KBM-7 (cell line): Measurements from ENCODE around the gene SLC37A1.
"Not testable (repeated sequence)": the region's sequence is repeated elsewhere in the genome, so short reads cannot be mapped to it uniquely, and the experiment has no call there.

Experiments
- DNase-seq: peaks from one replicate; pipeline ENCODE4 v3.0.0-alpha.2; 2015
- in situ Hi-C: fragments of 300-500 bp; cut with MboI; formaldehyde crosslinking; loops from 2 replicates; pipeline ENCODE4 v1.14.3; 2020; ENCODE audit warnings: low sequenced_read_pairs, low pct_unique_long_range_greater_than_20kb, mixed read lengths

SLC37A1 gene

DNA sequence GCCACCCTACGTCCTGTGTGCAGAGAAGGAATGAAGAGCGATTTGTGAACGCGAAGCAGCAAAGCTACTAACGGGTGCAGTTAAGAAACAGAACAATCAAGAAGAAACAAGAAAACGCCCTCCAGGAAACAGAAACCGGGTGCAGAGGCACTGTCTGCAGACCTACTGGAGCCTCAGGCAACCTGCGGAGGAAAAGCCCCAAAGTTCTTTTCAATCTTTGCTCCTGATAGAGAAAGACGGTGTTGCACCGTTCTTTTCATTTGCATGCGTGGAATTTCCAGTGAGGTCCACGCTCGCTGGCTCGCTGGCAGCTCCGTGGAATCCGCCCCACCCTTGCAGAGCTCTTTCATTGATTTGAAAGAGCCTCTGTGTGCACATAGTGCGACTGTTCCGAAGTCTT, 102.8 kb downstream of the SLC37A1 start:
- in situ Hi-C loops: no loop called here
- no peak for DNase-seq

DNA sequence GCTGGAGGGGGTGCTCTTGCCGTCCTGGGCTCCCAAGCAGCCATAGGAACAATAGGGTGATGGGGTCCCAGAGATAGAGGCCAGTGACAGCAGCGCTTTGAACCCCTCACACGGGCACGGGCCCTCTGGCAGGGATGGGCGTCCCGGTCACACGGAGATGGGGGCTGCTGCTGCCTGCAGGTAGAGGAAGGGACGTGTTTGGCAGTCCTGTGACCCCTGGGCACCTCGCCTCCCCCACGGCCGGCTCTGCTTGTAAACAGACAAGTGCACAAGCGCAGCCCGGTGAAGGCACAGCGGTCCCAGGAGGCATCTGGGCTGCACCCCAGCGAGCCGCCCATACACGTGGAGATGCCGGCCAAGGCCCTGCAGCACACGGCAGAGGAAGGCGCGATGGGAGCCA, 103.3 kb downstream of the SLC37A1 start:
- DNase-seq: no peak
- in situ Hi-C loops: no loop called here

DNA sequence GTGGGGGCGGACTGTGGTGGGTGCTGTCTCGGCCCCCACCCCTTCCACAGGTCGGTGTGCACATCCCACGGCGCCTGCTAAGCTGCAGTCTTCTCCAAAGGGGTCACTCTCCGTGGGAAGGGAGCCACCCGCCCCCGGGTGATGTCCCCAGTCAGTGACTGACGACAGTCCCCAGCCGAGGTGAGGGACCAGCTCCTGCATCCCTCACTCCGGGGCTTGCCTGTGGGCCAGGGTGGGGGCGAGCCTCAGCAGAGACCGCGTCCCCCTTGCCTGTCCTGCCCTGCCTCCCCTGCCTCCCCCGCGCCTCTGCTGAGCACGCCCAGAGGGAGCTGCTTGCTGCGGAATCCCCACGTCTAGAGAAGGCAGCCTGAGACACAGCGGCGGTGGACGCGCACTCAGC, 103.8 kb downstream of the SLC37A1 start:
- in situ Hi-C loops: no loop called here
- no peak for DNase-seq

DNA sequence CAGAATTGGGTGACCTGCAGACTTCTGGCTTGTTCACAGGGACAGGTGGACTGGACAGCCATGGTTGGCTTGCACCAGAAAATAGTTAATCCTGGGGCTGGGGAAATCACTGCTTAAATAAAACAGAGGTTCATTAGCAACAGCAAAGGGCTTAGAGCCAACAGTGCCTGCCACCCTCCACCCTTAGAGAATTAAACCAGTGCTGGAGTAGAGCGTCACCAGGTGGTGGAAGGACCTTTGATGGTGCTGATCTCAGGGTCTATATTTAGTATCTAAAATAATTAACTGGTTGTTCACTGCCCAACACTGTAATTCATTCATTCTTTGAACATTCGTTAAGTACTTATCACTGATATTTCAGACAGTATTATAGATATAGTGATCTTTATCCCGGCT, 105.1 kb downstream of the SLC37A1 start:
- in situ Hi-C loops: no loop called here
- DNase-seq: no peak

DNA sequence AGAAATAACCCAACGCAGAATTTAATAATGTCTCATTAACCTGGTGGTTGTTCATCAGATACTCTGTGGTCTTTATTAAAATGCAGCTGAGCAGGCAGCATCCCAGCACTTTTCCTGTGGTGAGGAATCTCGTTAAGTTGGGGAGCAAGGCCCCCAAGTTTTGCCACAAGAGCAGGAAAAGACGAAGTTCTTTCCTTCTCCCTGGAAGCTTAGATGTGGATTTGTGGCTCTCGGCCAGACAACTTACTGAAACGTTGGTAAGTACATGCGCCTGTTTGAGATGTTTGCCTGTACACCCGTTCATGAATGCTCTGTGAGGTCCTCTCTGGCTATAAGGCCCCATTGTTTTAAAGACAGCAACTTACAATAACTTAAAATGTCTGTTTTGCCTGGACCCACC, 105.5 kb downstream of the SLC37A1 start:
- no peak for DNase-seq
- in situ Hi-C loops: no loop called here

DNA sequence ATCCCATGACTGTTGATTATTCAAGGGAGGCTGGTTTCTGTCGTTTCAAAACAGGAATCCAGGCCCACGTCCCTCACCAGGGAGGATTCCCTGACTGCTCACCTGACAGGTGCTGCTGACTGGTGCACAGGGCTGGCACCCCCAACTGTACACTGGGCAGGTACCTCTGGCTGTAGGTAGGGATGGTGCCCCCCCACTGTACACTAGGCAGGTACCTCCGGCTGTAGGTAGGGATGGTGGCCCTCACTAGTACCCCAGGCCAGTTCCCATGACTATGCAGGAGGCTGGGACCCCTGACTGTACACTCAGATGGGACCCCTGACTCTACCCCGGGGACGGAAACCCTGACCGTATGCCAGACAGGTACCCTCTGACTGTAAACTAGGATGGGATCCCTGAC, 106.2 kb downstream of the SLC37A1 start:
- no peak for DNase-seq
- in situ Hi-C loops: no loop called here

DNA sequence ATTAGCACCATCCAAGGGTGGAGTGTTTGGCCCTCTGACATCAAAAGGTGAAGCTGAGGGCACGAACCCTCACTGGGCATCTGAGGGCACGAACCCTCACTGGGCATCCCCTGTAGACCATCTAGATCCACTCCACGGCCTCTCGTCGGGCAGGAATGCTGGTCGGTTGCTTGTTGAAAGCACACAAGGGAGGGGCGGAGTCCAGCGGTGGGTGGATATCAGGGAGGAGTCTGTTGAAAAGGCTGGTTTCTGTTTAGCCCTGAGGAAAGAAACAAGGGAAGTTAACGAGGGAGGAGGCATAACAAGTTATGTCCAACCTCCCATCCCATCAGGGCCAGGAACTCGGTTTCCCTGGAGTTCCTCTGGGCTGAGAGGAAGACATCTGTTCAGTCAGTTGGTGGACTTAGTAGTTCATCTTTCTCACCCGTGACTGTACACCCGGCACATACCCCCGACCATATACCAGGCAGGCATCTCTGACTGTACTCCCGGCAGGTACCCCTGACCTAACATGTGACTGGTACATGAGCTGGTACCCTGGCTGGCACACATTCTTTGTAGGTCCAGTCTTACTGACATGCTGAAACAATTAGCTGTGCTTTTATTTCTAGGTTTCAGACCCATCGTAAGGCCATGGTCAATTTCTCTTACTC, 107.6 kb downstream of the SLC37A1 start:
- in situ Hi-C loops: no loop called here
- no peak for DNase-seq

DNA sequence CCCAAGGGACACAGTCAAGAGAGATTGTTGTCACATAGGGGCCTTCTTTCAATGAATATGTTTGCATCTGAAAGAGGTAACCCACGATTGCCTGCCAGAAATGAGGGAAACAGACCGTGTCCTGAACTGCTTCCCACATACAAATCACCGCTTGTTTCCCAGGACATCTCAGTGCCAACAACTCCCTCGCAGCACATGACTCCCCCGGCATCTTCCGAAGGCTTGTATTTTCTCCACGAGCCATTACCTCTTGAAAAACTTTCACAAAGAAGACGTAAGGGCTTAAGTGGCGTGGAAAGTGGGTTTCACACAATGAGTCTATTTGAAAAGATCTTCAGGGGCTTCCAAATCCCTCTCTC, 108.1 kb downstream of the SLC37A1 start:
- no peak for DNase-seq
- in situ Hi-C loops: no loop called here

DNA sequence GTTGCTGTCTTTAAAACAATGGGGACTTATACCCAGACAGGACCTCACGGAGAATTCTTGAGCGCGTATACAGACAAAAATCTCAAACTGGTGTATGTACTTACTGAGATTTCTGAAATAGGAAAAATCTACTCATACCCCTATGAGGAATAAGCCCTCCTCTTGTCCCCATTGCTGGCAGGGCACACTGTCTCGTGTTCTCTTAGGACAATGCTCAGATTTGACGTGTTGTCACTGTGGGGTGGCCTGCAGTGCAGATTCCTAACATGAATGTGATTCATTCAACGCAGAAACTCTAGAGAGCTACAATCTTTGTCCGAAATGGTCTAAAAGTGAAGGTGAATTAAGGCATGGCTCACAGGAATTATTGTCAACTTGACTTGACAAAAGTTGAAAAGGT, 108.6 kb downstream of the SLC37A1 start:
- in situ Hi-C loops: no loop called here
- DNase-seq: no peak

DNA sequence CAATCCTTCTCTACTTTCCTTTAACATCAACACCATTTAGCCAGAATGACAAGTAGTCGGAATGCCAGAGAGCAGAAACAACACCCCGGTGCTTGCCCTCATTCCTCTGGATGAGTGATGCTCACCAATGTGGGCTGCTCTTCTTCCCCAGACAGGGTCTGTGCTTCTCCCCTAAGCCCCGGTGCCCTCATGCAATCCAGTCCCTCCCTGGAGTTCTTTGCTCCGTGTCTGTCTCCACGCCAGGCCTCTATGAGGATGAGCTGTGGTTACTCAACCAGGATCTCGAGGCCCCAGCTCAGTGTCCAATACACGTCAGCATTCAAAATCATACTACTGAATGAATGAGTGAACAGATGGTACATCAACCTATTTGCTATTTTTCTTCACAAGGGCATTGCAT, 110.0 kb downstream of the SLC37A1 start:
- in situ Hi-C loops: no loop called here
- DNase-seq: no peak

DNA sequence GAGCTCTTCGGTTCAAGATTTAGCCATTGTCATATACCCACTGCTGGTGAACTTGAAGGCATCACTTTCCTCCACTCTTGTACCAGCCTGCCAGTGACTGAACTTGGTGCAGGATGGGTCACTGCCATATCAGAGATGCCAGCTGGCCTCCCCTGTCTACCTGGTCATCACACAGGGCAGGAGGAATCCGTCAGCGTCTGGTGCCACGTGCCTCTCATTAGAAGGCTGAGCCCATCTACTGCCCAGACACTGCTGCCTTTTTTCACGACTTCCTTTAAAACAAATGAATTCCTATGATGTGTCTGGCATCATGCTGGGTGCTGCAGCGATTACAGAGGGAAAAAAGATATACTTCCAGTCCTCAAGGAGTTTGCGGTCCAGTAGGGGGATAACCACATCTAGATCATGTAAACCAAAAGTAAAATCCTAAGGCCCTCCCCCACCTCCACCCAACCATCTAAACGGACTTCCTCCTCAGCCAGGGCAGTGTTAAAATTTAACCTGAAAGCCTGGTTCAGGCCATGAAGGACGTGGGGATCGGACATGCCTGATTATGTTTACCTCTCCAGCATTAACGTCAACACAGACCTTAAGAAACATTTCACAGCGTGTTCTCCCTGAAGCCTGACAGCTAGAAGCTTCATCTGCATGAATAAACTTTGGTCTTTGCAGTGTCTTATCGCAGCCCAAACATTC, 110.6 kb downstream of the SLC37A1 start:
- in situ Hi-C loops: no loop called here
- DNase-seq: peak; percentile 37

DNA sequence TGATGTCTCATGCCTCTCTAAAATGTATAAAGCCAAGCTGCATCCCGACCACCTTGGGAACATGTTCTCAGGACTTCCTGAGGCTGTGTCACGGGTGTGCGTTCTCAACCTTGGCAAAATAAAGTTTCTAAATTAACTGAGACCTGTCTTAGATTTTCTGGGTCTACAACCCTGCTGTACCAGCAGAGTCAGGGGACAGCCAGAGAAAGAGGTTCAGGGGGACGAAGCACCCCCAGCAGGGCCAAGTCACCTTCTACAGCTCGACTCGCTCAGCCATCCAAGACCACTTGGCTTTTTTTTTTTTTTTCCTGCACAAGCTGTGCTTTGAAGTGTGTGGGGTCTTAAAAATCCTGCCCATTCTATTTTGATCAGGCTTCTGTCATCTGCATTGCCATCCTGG, 111.3 kb downstream of the SLC37A1 start:
- in situ Hi-C loops: loop anchor here (25.0 kb wide), 1 partner anchor 137 kb away; no protein-coding TSS in a partner anchor
- no peak for DNase-seq

DNA sequence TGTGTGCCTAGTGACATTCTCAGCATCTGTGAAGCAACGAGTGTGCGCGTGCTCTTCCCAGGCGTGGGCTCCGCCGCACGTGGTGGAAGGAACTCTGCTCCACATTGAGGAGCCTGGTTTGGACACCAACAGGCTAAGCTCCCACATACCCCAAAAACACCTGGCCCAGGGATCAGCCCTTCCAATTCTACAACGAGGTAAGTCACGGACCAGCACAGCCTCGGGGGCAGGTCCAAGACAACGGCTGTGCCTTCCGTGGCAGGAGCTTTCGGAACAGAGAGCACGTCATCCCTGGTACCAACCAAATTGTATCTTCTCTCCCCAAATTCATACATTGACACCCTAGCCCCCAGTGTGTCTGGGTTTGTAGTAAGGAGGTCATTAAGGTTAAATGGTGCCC, 112.5 kb downstream of the SLC37A1 start:
- in situ Hi-C loops: loop anchor here (25.0 kb wide), 1 partner anchor 136 kb away; no protein-coding TSS in a partner anchor
- no peak for DNase-seq

DNA sequence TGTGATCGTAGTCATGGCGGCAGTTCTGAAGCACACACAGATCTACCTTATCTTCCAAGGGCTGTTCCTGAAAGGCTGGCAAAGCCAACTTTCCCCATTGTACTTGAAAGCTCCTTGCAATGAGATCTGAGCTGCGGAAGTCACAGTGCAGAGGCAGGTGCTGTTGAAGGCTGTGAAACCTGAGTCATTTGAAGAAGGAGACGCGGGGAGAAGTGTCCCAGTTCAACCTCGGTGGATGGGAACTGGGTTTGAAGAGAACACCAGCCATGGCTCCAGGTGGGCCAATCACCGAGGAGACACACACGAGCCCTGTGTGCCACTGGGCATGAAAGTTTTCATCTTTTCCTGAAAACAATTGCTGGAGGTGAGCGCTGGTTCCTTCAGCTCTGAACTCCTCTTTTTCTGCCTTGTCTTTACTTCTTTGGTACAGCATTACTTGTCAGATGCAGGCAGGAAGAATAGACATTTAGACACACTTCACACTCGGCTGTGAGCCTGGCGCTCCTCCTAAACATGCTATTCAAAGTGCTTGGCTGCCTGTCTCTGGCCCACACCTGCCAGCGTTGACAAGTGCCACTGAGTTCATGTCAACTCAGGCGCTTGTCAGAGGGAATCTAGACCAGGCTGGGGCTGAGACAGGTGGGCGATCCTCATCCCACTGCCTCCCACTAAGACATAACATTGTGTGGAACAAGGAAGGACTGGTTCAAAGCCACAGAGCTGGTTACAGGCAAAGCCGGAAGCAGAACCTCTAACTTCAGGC, 114.1 kb downstream of the SLC37A1 start:
- no peak for DNase-seq
- in situ Hi-C loops: loop anchor here (25.0 kb wide), 1 partner anchor 135 kb away; no protein-coding TSS in a partner anchor

DNA sequence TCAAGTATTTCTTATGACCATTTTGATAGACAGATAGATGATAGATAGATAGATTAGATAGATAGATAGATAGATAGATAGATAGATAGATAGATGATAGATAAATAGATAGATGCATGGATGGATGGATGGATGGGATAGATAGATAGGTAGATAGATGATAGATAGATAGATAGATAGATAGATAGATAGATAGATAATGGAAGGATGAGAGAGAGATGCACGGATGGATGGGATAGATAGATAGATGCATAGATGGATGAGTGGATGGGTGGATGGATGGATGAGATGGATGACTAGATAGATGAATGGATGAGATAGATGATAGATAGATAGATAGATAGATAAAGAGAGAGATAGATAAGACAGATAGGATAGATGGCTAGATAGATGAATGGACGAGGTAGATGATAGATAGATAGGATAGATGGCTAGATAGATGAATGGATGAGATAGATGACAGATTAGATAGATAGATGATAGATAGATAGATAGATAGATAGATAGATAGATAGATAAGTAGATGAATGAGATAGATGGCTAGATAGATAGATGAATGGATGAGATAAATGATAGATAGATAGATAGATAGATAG, 114.9 kb downstream of the SLC37A1 start:
- in situ Hi-C loops: loop anchor here (25.0 kb wide), 1 partner anchor 134 kb away; no protein-coding TSS in a partner anchor
- not testable (repeated sequence) for DNase-seq

DNA sequence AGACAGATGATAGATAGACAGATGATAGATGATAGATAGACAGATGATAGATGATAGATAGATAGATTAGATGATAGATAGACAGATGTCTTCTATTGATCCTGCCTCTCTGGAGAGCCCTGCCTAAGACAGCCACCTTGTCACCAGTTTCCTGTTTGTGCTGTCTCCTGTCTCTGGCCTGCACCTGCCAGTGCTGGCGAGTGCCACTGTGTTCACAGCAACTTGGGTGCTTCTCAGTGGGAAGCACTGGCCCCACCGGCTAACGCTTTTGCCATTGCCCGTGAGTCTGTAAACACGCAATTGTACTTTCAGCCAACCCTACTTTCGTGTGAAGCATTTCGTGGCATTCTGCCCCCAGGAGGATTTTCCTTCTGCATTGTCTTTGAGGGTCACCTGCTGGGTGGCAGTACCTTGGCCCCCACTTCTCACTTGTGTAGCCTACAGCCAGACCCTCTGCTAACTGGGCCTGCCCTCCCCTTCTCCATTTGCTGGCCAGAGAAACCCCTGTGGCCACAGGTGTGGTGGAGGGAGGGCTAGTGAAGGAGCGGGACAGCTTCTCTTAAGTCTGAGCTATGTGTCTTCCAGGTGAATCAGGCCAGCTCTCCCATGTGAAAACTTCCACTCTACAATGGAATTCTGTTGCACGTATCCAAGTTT, 116.4 kb downstream of the SLC37A1 start:
- no peak for DNase-seq

DNA sequence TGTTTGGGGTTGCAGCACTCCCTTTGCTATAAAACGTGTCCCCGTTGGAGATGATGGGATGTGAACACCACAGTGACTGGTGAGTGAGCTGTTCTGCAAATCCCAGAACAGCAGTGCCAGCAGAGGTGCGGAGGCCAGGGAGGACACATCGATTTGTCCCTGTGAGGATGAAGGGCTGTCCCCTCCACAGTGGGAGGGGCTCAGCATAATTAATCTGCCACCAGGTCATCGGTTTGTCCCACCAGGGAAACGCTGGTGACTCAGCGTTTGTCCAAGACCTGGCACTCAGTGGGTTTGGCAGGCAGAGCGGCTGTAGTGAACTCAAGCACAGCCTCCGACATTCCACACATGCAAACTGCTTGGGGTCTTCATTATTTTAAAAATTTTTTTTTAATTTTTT, 117.0 kb downstream of the SLC37A1 start:
- DNase-seq: no peak
- in situ Hi-C loops: loop anchor here (25.0 kb wide), 1 partner anchor 132 kb away; no protein-coding TSS in a partner anchor

More for the DNA sequence above, 116.4 kb downstream of the SLC37A1 start:
- in situ Hi-C loops: loop anchor here (25.0 kb wide), 1 partner anchor 132 kb away; no protein-coding TSS in a partner anchor
